Aorta (tissue), 5 donors: ENCODE measurements around the gene NSFL1C. TPM values are rescaled to one million over a fixed set of nuclear protein-coding genes. Genes with fewer than 3 reads are reported as not detected.
A peak's percentile ranks its signal among the peaks of the same experiment; 100 is the strongest.

Experiments
- ATAC-seq: fragments of 200-7000 bp; cut with Tn5 transposase; one replicate; pipeline ENCODE4 v1.9.1; 2022; ENCODE audit warnings: moderate library complexity; ENCODE audit not compliant: low FRiP score
- DNase-seq, 2 donors: peaks; one replicate each; pipeline ENCODE4 v3.0.0-alpha.2; 2020
- H3K27ac ChIP-seq, 2 donors: one replicate each; pipeline ENCODE4 v1.5.1; 2013; ENCODE audit warnings: low read length in 2 of 2, mild to moderate bottlenecking in 2 of 2, moderate library complexity in 2 of 2, control low read depth in 1 of 2, inconsistent platforms in 1 of 2, low read depth in 1 of 2
- H3K27me3 ChIP-seq, 2 donors: one replicate each; pipeline ENCODE4 v1.6.1; 2013; ENCODE audit warnings: control low read depth in 1 of 2, low read length in 1 of 2, mild to moderate bottlenecking in 1 of 2, moderate library complexity in 1 of 2; ENCODE audit not compliant: insufficient read depth in 2 of 2, control insufficient read depth in 1 of 2
- H3K36me3 ChIP-seq, 2 donors: one replicate each; pipeline ENCODE4 v1.6.1; 2013; ENCODE audit warnings: control low read depth in 1 of 2, low read length in 1 of 2, mild to moderate bottlenecking in 1 of 2; ENCODE audit not compliant: insufficient read depth in 2 of 2, control insufficient read depth in 1 of 2
- H3K4me1 ChIP-seq, 2 donors: one replicate each; pipeline ENCODE4 v1.6.1; 2013; ENCODE audit warnings: low read length in 2 of 2, control low read depth in 1 of 2, mild to moderate bottlenecking in 1 of 2, moderate library complexity in 1 of 2; ENCODE audit not compliant: insufficient read depth in 2 of 2, control insufficient read depth in 1 of 2
- H3K4me3 ChIP-seq, 2 donors: one replicate each; pipeline ENCODE4 v1.5.1; 2013; ENCODE audit warnings: low read length in 2 of 2, control low read depth in 1 of 2, mild to moderate bottlenecking in 1 of 2
- H3K9me3 ChIP-seq: one replicate; pipeline ENCODE4 v1.6.1; 2013; ENCODE audit warnings: mild to moderate bottlenecking, low read length; ENCODE audit not compliant: control insufficient read depth
- WGBS, 2 donors: extraction: QIAGEN DNeasy Blood & Tissue Kit; methylation state at CpG; one replicate each; pipeline ENCODE4 v1.1.7; 2013; 5-methylcytosine and 5-hydroxymethylcytosine counted together
- intact Hi-C, 2 donors: fragments of 100-400 bp; cut with DNase I; formaldehyde crosslinking; loops; one replicate each; pipeline versions ENCODE4 v1.14.2 to v1.15.0; 2022
- polyA plus RNA-seq, 2 donors: library from polyadenylated mRNA; stranded (reverse); fragments of 200-250 nt; gene quantifications; one replicate each; pipeline ENCODE4 v1.2.3, GENCODE V29; 2013
- total RNA-seq, 2 donors: library from RNA; stranded (reverse); fragmentation: NEBNext Ultra II Directional; extraction: Animal tissue kit (Norgen Biotek cat#: 25700); gene quantifications; one replicate each; pipeline ENCODE4 v1.2.1, GENCODE V29; 2021
- donor health status: healthy with polysubstance abuse.
- donor health status: Bipolar disorder and iron deficiency.
- donor health status: DM: no; HTN: no; CAD: no.
- donor health status: DM: no; HTN: no; CAD: no.
- donor health status: DM: yes; HTN: yes; CAD: no.

Gene NSFL1C
- total and polyA plus RNA-seq, 4 donors: 35.6 to 71.3 (median 60.5) TPM

- Histone ChIP-seq H3K27me3 (no peaks in the 10 kb centered on the region), H3K36me3 (peaks cover 3 to 18% of the 10 kb centered on the region in 2 donors), H3K9me3 (no peaks in the 10 kb centered on the region), H3K4me3 (no peak overlapping the region), H3K4me1 (no peaks in the 10 kb centered on the region), H3K27ac (no peak overlapping the region)
- WGBS, 2 donors: 66 to 68% methylated on average over 6 of the region's 6 CpGs
- ATAC-seq: no peak
- no peak for DNase-seq
- intact Hi-C loops: no loop called here
Measured at GRCh38 chr20:1440024-1440423, 26.6 kb downstream of the NSFL1C start.

- Histone ChIP-seq H3K4me3 (no peak overlapping the region), H3K27ac (no peak overlapping the region), H3K27me3 (no peaks in the 10 kb centered on the region), H3K9me3 (no peaks in the 10 kb centered on the region), H3K36me3 (peaks cover 0 to 9% of the 10 kb centered on the region in 2 donors), H3K4me1 (no peaks in the 10 kb centered on the region)
- ATAC-seq (no peak), DNase-seq (no peak)
- 27 to 44% methylated on average over 1 of the region's 1 CpG for WGBS, 2 donors
- intact Hi-C loops: loop anchor here in 1 of 2 donors (1.0 kb wide), 1 partner anchor 125 kb away; no protein-coding TSS in a partner anchor
Measured at GRCh38 chr20:1438361-1438760, 28.3 kb downstream of the NSFL1C start.

- whole genome bisulfite sequencing, 2 donors: 31 to 32% methylated on average over 5 of the region's 5 CpGs
- Histone ChIP-seq H3K27me3 (no peaks in the 10 kb centered on the region), H3K4me3 (no peak overlapping the region), H3K36me3 (peaks cover 0 to 5% of the 10 kb centered on the region in 2 donors), H3K9me3 (no peaks in the 10 kb centered on the region), H3K27ac (no peak overlapping the region), H3K4me1 (no peaks in the 10 kb centered on the region)
- intact Hi-C loops: loop anchor here in 1 of 2 donors (2.0 kb wide), 1 partner anchor 125 kb away; no protein-coding TSS in a partner anchor
- ATAC-seq: peak; percentile 64
- DNase-seq: peak; percentile 82 to 89
Measured at GRCh38 chr20:1437235-1437904, 29.3 kb downstream of the NSFL1C start.

GRCh38 chr20:1436263-1436662 is 30.4 kb downstream of the NSFL1C start:
- H3K4me1 ChIP-seq: no peaks in the 10 kb centered on the region
- H3K4me3 ChIP-seq: no peak overlapping the region
- no peaks in the 10 kb centered on the region for H3K27me3 ChIP-seq
- no peak overlapping the region for H3K27ac ChIP-seq
- no peak for ATAC-seq
- intact Hi-C loops: loop anchor here in 1 of 2 donors (2.0 kb wide), 1 partner anchor 123 kb away; no protein-coding TSS in a partner anchor
- H3K36me3 ChIP-seq: peaks cover 0 to 2% of the 10 kb centered on the region in 2 donors
- no peaks in the 10 kb centered on the region for H3K9me3 ChIP-seq
- DNase-seq: no peak
- WGBS, 2 donors: 91 to 92% methylated on average over 8 of the region's 8 CpGs

GRCh38 chr20:1435337-1435699 is 31.3 kb downstream of the NSFL1C start:
- Histone ChIP-seq H3K27ac (no peak overlapping the region), H3K4me3 (no peak overlapping the region), H3K9me3 (no peaks in the 10 kb centered on the region), H3K4me1 (no peaks in the 10 kb centered on the region), H3K36me3 (no peaks in the 10 kb centered on the region), H3K27me3 (no peaks in the 10 kb centered on the region)
- intact Hi-C loops: no loop called here
- ATAC-seq (no peak), DNase-seq (no peak)

- intact Hi-C loops: no loop called here
- Histone ChIP-seq H3K27ac (no peak overlapping the region), H3K27me3 (no peaks in the 10 kb centered on the region), H3K36me3 (no peaks in the 10 kb centered on the region), H3K4me3 (no peak overlapping the region), H3K9me3 (no peaks in the 10 kb centered on the region), H3K4me1 (no peaks in the 10 kb centered on the region)
- WGBS, 2 donors: 82 to 84% methylated on average over 2 of the region's 2 CpGs
- DNase-seq: peak in 1 of 2 donors; percentile 53
- peak; percentile 48 for ATAC-seq
Measured at GRCh38 chr20:1434571-1435336, 31.9 kb downstream of the NSFL1C start.

- intact Hi-C loops: no loop called here
- no peaks in the 10 kb centered on the region for H3K36me3 ChIP-seq
- ATAC-seq (no peak), DNase-seq (no peak)
- H3K27ac ChIP-seq: no peak overlapping the region
- H3K9me3 ChIP-seq: no peaks in the 10 kb centered on the region
- WGBS, 2 donors: 30 to 38% methylated on average over 1 of the region's 1 CpG
- H3K4me3 ChIP-seq: no peak overlapping the region
- H3K4me1 ChIP-seq: no peaks in the 10 kb centered on the region
- no peaks in the 10 kb centered on the region for H3K27me3 ChIP-seq
Measured at GRCh38 chr20:1431158-1431557, 35.5 kb downstream of the NSFL1C start.

GRCh38 chr20:1430004-1430451 is 36.6 kb downstream of the NSFL1C start:
- no peaks in the 10 kb centered on the region for H3K4me1 ChIP-seq
- no peaks in the 10 kb centered on the region for H3K27me3 ChIP-seq
- DNase-seq (no peak), ATAC-seq (no peak)
- WGBS, 2 donors: 71 to 80% methylated on average over 1 of the region's 1 CpG
- no peaks in the 10 kb centered on the region for H3K36me3 ChIP-seq
- intact Hi-C loops: no loop called here
- no peak overlapping the region for H3K27ac ChIP-seq
- H3K4me3 ChIP-seq: no peak overlapping the region
- no peaks in the 10 kb centered on the region for H3K9me3 ChIP-seq
